Ovary (tissue), 9 donors: ENCODE results near the gene MPHOSPH8. TPM values are rescaled to one million over a fixed set of nuclear protein-coding genes. Genes with fewer than 3 reads are reported as not detected.

Experiments
- DNase-seq, 5 donors: peaks; one replicate each; pipeline ENCODE4 v3.0.0-alpha.2; 2019 to 2020
- H3K27ac ChIP-seq, 2 donors: fragments of 200-600 bp; one replicate each; pipeline versions ENCODE4 v1.5.1 to v1.8.0; 2019 to 2022
- H3K27me3 ChIP-seq: fragments of 200-600 bp; one replicate; pipeline ENCODE4 v1.8.0; 2022
- H3K36me3 ChIP-seq: fragments of 200-600 bp; sonication (generic); one replicate; pipeline ENCODE4 v1.5.1; 2019
- H3K4me1 ChIP-seq: one replicate; pipeline ENCODE4 v1.8.1; 2013; ENCODE audit warnings: mild to moderate bottlenecking, moderate library complexity; ENCODE audit not compliant: insufficient read depth
- H3K4me3 ChIP-seq: fragments of 200-600 bp; sonication (generic); one replicate; pipeline ENCODE4 v1.5.1; 2017
- H3K9me3 ChIP-seq, 2 donors: fragments of 200-600 bp in 1 of 2; sonication (generic) in 1 of 2; one replicate each; pipeline versions ENCODE4 v1.5.1 to v1.8.1; 2013 to 2019; ENCODE audit warnings: mild to moderate bottlenecking in 1 of 2, moderate library complexity in 1 of 2
- EP300 ChIP-seq: sonication (generic); formaldehyde crosslinking; IDR thresholded peaks from one replicate; pipeline ENCODE4 v1.6.1; 2017; ENCODE audit warnings: antibody characterized with exemption
- POLR2A ChIP-seq: fragments of 450-650 bp; IDR thresholded peaks from one replicate; pipeline ENCODE4 v1.6.1; 2017; ENCODE audit warnings: antibody characterized with exemption, mild to moderate bottlenecking, moderate library complexity
- WGBS, 3 donors: extraction: QIAGEN DNeasy Blood & Tissue Kit in 1 of 3; methylation state at CpG; one replicate each; pipeline versions ENCODE4 v1.1.5 to v1.1.7; 2013 to 2017; 5-methylcytosine and 5-hydroxymethylcytosine counted together
- intact Hi-C, 4 donors: fragments of 100-400 bp; cut with DNase I; formaldehyde crosslinking; loops; one replicate each; pipeline versions ENCODE4 v1.11.0 to v1.15.1; 2022 to 2023
- polyA plus RNA-seq, 2 donors: library from polyadenylated mRNA; stranded (reverse); fragments of 200-250 nt in 1 of 2; fragments of 350-450 nt in 1 of 2; fragmentation: Illumina TruSeq in 1 of 2; extraction: RNeasy Lipid Tissue Mini Kit (QIAGEN cat#74804) in 1 of 2; gene quantifications; one replicate each; pipeline ENCODE4 v1.2.3, GENCODE V29; 2013 to 2014
- total RNA-seq, 7 donors: library from RNA; depleted of rRNA in 2 of 7; stranded (reverse); fragments of >200 nt in 2 of 7; fragmentation: NEBNext Ultra II Directional in 3 of 7; extraction: Animal tissue kit (Norgen Biotek cat#: 25700) in 3 of 7; gene quantifications; one replicate each; pipeline versions ENCODE4 v1.1.0 to v1.2.4, GENCODE V29; 2016 to 2023
- TF ChIP-seq, protein P1 (sequence below), 3 donors: fragments of 450-650 bp in 2 of 3; fragments of 200-600 bp in 1 of 3; IDR thresholded peaks; one replicate each; pipeline versions ENCODE4 v1.5.1 to v1.8.0; 2016 to 2022; ENCODE audit warnings: antibody characterized with exemption in 3 of 3, mild to moderate bottlenecking in 1 of 3
- donor health status: DM: no; HTN: no; CAD: no; lungs with moderate emphysema.
- donor health status: DM: no; HTN: no; CAD: no.
- donor health status: Bipolar disorder and iron deficiency.
- donor health status: DM: yes; HTN: yes; CAD: no.
- donor health status: DM: no; HTN: no; CAD: no.
- donor health status: DM: yes; HTN: yes; CAD: no.

The MPHOSPH8 gene
- total and polyA plus RNA-seq, 9 donors: 32.9 to 58.4 (median 39.2) TPM

DNA sequence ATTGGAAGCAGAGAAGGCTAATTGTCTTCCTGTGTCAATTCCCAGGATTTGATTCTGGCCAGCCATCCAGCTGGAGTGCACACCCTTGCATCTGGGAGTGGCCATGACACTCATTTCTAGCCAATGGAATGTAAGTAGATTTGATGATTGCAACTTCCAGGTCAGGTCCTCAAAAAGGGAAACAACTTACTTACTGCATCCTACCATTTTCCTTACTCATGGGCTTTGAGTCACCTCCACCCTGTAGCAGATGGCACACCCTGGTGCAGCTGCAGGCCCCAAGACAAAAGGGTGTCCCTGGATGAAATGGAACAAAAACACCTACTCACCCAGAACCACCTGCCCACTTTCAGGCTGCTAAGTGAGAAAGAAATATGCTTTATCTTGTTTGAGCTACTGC, 27.3 kb upstream of the MPHOSPH8 start:
- intact Hi-C loops: no loop called here
- H3K36me3 ChIP-seq: no peaks in the 10 kb centered on the region
- no peak overlapping the region for H3K4me3 ChIP-seq
- TF ChIP-seq EP300: no peak
- TF ChIP-seq, protein P1, sequence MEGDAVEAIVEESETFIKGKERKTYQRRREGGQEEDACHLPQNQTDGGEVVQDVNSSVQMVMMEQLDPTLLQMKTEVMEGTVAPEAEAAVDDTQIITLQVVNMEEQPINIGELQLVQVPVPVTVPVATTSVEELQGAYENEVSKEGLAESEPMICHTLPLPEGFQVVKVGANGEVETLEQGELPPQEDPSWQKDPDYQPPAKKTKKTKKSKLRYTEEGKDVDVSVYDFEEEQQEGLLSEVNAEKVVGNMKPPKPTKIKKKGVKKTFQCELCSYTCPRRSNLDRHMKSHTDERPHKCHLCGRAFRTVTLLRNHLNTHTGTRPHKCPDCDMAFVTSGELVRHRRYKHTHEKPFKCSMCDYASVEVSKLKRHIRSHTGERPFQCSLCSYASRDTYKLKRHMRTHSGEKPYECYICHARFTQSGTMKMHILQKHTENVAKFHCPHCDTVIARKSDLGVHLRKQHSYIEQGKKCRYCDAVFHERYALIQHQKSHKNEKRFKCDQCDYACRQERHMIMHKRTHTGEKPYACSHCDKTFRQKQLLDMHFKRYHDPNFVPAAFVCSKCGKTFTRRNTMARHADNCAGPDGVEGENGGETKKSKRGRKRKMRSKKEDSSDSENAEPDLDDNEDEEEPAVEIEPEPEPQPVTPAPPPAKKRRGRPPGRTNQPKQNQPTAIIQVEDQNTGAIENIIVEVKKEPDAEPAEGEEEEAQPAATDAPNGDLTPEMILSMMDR (IDR thresholded peaks at IDR 0.05): no peak
- TF ChIP-seq POLR2A: no peak
- H3K9me3 ChIP-seq: no peaks in the 10 kb centered on the region
- DNase-seq: no peak
- H3K27ac ChIP-seq: no peak overlapping the region
- H3K4me1 ChIP-seq: no peaks in the 10 kb centered on the region
- H3K27me3 ChIP-seq: no peaks in the 10 kb centered on the region

DNA sequence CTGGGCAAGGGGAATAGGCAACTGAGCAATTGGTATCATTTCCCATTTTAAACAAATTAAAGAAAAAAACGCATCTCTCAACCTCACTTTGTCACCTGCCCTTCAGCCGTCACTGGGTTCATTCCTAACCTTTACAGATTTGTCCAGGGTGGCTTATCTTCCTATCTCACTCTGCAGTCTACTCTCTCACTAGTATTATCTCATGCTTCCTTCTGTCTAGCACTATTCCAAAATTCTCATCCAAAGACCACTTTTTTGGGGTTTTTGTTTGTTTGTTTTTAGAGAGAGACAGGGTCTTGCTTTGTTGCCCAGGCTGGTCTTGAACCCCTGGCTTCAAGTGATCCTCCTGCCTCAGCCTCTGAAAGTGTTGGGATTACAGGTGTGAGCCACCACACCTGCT, 26.7 kb upstream of the MPHOSPH8 start:
- TF ChIP-seq POLR2A (no peak), EP300 (no peak)
- TF ChIP-seq, protein P1 (IDR thresholded peaks at IDR 0.05): no peak
- Histone ChIP-seq H3K36me3 (no peaks in the 10 kb centered on the region), H3K9me3 (no peaks in the 10 kb centered on the region), H3K4me3 (no peak overlapping the region), H3K27me3 (no peaks in the 10 kb centered on the region), H3K27ac (no peak overlapping the region), H3K4me1 (no peaks in the 10 kb centered on the region)
- 91 to 97% (median 94%) methylated on average over 2 of the region's 2 CpGs for WGBS, 3 donors
- no peak for DNase-seq
- intact Hi-C loops: no loop called here

DNA sequence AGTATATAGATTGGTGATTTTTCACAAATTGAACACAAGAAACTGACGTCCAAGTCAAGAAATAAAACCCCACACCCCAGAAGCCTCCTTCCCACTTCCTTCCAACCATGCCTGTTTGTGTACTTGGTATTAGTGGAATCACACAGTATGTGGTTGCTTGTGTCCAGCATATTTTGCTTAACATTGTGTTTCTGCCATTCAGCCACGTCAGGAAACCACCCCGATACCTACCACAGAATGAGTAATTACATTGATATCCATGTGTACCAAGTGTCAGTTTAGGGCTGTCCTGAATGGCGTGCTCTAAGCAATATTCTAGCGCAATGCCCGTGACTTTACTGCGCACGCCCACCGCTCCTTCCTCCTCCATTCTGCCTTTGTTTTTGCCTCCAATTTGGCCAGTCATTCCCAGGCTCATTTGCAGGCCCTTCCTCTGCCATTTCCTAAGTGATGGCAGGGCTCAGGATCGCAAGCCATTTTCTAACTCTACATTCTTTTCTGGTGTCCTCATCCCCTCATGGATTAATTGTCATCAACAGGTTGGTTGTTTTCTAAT, 25.9 kb upstream of the MPHOSPH8 start:
- WGBS, 3 donors: 93% methylated on average over 10 of the region's 10 CpGs
- TF ChIP-seq POLR2A: no peak
- no peak for TF ChIP-seq EP300
- TF ChIP-seq, protein P1 (IDR thresholded peaks at IDR 0.05): no peak
- no peaks in the 10 kb centered on the region for H3K27me3 ChIP-seq
- DNase-seq: no peak
- no peaks in the 10 kb centered on the region for H3K36me3 ChIP-seq
- no peaks in the 10 kb centered on the region for H3K4me1 ChIP-seq
- H3K4me3 ChIP-seq: no peak overlapping the region
- H3K9me3 ChIP-seq: no peaks in the 10 kb centered on the region
- intact Hi-C loops: no loop called here
- no peak overlapping the region for H3K27ac ChIP-seq

DNA sequence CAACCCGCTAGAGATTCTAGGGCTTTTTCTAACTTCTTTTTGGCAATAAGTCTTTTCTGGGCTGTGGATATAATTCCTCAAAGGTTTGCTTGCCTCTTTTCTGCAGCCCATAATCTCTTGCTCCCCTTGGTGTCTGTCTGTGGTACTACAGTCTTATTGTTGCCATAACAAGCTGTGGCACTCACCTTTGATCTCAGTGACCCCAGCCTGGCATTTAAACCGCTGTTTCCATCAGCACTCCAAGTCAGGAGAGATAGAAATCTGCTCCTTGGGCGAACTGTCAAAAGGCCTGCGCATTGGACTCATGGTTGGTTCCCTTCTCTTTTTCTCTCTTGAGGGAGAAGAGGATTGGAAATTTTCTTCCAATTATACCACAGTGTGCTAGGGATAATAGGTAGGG, 14.5 kb upstream of the MPHOSPH8 start:
- H3K27me3 ChIP-seq: no peaks in the 10 kb centered on the region
- H3K4me3 ChIP-seq: no peak overlapping the region
- H3K27ac ChIP-seq: no peak overlapping the region
- no peaks in the 10 kb centered on the region for H3K36me3 ChIP-seq
- 71 to 77% (median 77%) methylated on average over 4 of the region's 4 CpGs for WGBS, 3 donors
- no peaks in the 10 kb centered on the region for H3K4me1 ChIP-seq
- no peak for TF ChIP-seq EP300
- TF ChIP-seq, protein P1 (IDR thresholded peaks at IDR 0.05): no peak
- no peak for TF ChIP-seq POLR2A
- intact Hi-C loops: no loop called here
- no peak for DNase-seq
- no peaks in the 10 kb centered on the region for H3K9me3 ChIP-seq
